NCI-H1417 (cell line): Measurements from ENCODE around the gene CEACAM18.
"Not testable (repeated sequence)": the region's sequence is repeated elsewhere in the genome, so short reads cannot be mapped to it uniquely, and the experiment has no call there.

Source experiments
- DNase-seq, 3 experiments: peaks; one replicate each; lab custom pipeline; 2025; lab: John Stamatoyannopoulos, UW

CEACAM18 gene

DNA sequence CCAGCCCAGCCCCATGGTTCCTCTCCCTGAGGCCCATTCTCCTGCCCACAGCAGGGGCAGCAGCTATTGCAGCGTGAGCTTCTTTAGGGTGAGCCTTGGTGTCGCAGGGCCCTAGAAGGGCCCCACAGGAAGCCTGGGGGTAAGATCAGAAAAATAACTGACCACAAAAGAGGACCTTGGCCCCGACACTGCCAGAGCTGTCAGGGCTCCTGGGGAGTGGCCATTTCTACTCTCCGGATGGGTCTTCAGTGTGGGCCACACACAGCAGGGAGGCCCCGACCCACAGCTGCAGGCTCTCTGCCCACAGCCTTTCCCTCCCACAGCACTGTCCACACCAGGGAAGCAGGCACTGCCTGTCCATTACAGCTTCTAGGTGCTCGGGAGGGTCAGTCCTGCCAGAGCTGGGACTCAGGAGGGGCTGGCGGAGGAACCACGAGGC is 16.6 kb upstream of the CEACAM18 start:
- DNase-seq, result no peak

GRCh38 chr19:51462276-51462675 is 16.1 kb upstream of the CEACAM18 start:
- DNase-seq, result no peak

- no peak for DNase-seq
Measured at GRCh38 chr19:51462681-51463080, 15.7 kb upstream of the CEACAM18 start.

GRCh38 chr19:51463976-51464581 is 14.3 kb upstream of the CEACAM18 start:
- DNase-seq, result not testable (repeated sequence)

- DNase-seq, result no peak
Measured at GRCh38 chr19:51466723-51467122, 11.6 kb upstream of the CEACAM18 start.

- DNase-seq, result no peak
Measured at GRCh38 chr19:51467864-51468544, 10.3 kb upstream of the CEACAM18 start.

- DNase-seq, result no peak
Measured at GRCh38 chr19:51468545-51468920, 9.8 kb upstream of the CEACAM18 start.

- DNase-seq, result no peak
Measured at GRCh38 chr19:51469162-51469561, 9.2 kb upstream of the CEACAM18 start.

GRCh38 chr19:51469629-51470028 is 8.7 kb upstream of the CEACAM18 start:
- no peak for DNase-seq

GRCh38 chr19:51470966-51471365 is 7.4 kb upstream of the CEACAM18 start:
- DNase-seq, result no peak

- no peak for DNase-seq
Measured at GRCh38 chr19:51471527-51471926, 6.8 kb upstream of the CEACAM18 start.

DNA sequence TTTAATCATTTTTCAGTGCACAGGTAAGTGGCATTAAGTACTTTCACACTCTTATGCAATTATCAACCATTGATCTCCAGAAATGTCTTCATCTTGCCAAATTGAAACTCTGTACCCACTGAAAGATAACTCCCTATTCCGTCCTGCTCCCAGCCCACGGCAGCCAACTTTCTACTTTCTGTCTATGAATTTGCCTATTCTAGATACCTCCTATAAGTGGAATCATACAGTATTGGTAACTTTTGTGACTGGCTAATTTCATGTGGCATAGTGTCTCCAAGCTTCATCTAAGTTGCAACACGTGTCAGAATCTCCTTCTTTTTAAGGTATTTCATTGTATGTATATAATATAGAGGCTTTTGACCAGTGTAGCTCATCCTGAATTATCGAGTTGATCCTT is 5.7 kb upstream of the CEACAM18 start:
- no peak for DNase-seq

DNA sequence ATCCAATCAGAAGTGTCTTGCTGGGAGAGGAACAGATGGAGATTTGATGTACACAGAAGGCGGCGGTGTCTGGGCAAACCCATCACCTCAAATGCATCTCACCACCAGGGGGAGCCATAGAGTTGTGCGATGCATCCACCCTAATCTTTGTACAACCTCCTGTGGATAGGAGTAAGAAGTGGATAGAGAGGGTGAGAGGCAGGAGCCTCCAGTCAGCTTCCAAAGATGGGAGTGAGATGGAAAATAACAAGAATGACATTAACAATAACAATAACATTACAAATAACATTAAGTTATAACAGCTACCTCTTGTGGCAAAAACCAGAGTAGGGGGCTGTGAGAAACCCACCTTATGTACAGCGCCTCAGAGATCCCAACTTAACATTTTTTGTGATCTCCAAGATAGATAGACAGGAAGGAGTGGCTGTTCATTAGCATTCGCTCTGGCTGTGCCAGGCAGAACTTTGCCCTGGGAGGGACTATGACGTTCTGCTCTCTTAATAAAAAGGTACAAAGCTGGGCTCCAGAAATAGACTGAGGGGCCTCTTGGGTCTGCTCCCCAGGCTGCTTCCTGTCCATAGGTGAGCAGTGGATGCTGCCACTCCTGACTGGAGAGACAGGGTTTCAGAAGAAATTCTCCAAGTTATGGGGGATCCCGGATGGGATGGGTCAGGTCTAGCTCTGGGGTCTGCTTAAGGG is 5.2 kb upstream of the CEACAM18 start:
- peak; percentile 31 to 71 (median 58) for DNase-seq

DNA sequence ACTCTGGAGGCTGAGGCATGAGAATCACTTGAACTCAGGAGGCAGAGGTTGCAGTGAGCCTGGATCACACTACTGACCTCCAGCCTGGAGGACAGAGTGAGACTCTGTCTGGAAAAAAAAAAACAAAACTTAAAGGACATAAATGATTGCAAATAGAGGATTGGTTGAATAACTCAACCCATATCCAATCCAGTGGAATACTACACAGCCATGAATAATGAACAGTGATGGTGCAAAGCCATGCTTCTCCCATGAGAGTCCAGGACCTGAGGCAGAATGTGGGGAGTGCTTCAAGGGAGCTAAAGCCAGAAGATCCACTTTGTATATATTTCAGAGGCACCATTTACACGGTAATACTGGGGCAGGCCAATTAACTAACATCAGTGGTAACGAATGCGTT is 2.2 kb upstream of the CEACAM18 start:
- DNase-seq, result no peak

GRCh38 chr19:51477344-51477743 is 995 bp upstream of the CEACAM18 start:
- DNase-seq, result no peak

DNA sequence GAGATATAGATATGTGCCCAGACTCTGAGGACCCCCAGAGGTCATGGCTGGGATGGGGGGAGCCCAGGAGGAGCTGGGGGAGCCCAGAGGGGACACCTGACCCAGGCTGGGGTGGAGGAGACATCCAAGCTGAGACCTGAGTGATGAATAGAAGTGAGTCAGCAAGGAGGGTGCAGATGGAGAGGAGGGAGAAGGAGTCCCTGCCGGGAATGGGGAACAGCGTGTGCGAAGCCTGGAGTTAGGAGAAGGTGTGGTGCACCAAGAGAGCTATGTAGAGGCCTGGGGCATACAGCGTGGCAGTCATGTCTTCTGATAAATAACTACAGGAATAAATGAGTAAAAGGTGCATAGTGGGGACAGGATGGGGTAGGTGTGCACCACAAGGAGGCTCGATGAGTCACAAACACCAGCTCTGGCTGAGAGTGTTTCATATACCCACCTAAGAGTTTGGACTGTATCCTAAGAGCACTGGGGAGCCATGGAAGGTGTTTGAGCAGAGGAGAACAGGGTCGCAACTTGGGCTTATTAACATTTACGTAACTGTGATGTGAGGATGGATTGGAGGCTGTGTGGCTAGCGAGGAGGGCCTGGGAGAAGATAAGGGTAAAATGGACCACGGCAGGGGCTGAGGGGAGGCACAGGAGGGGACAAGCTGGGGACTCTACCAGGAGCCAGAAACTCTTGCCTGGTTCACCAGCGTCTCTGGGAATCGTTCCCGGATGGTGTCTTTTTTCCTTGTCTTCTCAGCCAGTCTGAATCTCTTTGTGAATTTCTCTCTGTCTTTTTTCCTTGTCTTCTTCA is 1.4 kb downstream of the CEACAM18 start:
- DNase-seq, result no peak

GRCh38 chr19:51480590-51480989 is 2.3 kb downstream of the CEACAM18 start:
- DNase-seq, result no peak

DNA sequence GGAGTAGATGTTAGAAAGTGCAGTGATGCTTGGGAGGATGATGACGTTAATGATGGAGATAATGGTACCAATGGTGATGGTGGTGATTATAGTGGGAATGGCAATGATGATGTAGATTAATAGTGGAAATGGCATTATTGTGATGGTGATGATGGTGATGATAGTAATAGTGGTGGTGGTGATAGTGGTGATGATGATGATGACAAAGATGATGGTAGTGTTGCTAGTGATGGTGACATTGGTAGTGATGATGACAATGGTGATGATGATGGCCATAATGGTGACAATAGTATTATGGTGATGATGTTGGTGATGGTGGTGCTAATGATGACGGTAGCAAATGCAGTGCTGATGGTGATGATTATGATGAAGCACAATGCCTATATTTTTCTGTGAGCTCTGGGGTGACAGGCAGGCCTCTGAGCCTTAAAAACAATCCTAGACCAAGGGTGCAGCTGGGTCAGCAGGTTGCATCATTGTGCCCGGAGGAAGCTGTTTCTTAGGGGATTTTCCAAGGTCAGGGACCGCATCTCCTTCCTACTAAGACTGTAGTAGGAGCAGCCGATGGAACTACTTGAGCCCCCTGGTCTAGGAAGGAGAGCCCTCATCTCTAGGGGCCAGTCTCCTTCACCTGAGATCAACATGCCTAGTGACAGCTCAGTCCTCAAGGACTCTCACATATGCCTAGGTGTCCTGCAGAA is 7.8 kb downstream of the CEACAM18 start:
- DNase-seq, result no peak

- no peak for DNase-seq
Measured at GRCh38 chr19:51488491-51488890, 10.2 kb downstream of the CEACAM18 start.

DNA sequence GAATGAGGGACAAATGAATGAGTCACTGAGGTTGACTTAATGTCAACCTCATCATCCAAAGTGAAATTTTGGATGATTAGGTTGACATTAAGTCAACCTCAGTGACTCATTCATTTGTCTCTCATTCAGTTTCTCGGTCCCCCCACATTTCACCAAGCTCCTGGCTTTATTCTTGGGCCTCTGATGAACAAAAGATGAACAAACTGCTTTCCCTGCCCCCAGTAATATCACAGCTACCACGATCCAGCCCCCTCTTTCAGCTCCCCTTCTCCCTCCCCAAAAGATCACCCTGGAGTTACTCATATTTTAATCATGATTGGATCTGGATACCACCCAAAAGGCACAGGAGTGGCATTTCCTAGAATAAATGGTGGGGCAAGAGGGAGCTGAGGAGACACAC is 10.8 kb downstream of the CEACAM18 start:
- no peak for DNase-seq

- no peak for DNase-seq
Measured at GRCh38 chr19:51490676-51491075, 12.3 kb downstream of the CEACAM18 start.

DNA sequence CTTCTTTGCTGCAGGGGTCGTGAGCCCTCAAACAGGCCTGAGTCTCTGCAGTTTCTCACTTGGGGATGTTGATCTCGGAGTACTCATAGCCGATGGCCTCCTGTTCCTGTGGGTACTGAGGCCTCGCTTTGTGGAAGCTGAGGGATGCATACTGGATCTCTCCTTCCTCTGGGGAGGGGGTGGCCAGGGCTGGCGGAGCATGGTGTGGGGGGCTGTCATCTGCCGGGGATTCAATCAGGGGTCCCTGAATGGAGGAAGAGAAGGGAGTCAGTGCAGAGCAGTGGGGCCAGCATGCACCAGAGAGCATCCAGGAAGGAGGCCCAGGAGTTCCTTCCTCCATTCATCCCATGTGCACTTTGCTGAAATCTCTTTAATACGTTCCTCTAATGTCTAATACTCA is 13.2 kb downstream of the CEACAM18 start:
- DNase-seq, result no peak
